ENCODE results near the gene RAB11FIP4.
"Not testable (repeated sequence)": the region's sequence is repeated elsewhere in the genome, so short reads cannot be mapped to it uniquely, and the experiment has no call there.

RAB11FIP4 gene, protein sequence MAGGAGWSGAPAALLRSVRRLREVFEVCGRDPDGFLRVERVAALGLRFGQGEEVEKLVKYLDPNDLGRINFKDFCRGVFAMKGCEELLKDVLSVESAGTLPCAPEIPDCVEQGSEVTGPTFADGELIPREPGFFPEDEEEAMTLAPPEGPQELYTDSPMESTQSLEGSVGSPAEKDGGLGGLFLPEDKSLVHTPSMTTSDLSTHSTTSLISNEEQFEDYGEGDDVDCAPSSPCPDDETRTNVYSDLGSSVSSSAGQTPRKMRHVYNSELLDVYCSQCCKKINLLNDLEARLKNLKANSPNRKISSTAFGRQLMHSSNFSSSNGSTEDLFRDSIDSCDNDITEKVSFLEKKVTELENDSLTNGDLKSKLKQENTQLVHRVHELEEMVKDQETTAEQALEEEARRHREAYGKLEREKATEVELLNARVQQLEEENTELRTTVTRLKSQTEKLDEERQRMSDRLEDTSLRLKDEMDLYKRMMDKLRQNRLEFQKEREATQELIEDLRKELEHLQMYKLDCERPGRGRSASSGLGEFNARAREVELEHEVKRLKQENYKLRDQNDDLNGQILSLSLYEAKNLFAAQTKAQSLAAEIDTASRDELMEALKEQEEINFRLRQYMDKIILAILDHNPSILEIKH

DNA sequence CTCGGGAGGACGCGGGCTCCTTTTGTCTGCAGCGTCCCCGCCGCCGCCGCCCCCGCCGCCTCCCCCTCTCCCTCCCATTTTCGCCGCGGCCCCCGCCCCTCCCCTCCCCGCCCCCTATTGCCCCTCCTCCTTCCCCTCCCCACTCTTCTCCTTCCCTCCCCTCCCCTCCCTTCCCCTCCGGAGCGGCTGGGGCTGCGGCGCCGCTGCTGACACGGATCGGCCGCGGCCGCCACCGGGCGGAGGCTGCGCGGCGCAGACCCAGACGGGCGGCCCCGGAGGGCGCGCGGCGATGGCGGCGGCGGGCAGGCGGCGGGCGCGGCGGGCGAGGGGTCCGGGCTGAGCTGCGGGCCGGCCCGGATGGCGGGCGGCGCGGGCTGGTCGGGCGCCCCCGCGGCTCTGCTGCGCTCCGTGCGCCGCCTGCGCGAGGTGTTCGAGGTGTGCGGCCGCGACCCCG, at the start of gene RAB11FIP4:
Gene RAB11FIP4, plus strand, starts transcription at position 180 of the 454 bp plus-strand sequence. Its CDS starts 178 bp downstream, at position 358.
- Histone ChIP-seq H3K27me3 (ENCODE audit: control insufficient read depth, insufficient read depth, low read length) (peaks cover 34% of the 10 kb centered on the region), H3K9me3 (ENCODE audit: control insufficient read depth, insufficient read depth, low read length) (no peaks in the 10 kb centered on the region), H3K27ac (ENCODE audit: low read depth, low read length) (no peak within 1 kb of the TSS), H3K36me3 (ENCODE audit: control insufficient read depth, insufficient read depth, low read length) (no peaks in the 10 kb centered on the region), H3K4me3 (ENCODE audit: low read depth, low read length) (peak within 1 kb of the TSS; percentile 61), H3K4me1 (ENCODE audit: control insufficient read depth, insufficient read depth, low read length) (peaks cover 7% of the 10 kb centered on the region), H3K9ac (ENCODE audit: low read depth, low read length) (no peak within 1 kb of the TSS)

DNA sequence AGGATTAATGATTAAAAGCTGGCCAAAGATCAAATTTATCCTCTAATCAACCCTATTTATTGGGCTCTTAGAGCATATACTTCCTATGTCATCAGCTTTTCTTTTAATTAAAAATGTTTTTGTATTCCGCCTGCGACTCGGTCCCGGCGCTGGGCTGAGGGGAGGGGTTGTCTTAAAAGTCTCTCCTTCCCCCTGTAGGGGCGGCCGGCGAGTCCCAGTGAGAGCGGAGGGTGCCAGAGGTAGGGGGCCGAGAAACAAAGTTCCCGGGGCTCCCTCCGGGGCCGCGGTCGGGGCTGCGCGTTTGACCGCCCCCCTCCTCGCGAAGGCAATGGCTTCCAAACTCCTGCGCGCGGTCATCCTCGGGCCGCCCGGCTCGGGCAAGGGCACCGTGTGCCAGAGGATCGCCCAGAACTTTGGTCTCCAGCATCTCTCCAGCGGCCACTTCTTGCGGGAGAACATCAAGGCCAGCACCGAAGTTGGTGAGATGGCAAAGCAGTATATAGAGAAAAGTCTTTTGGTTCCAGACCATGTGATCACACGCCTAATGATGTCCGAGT, 46.2 kb upstream of the RAB11FIP4 start:
- H3K9ac ChIP-seq (ENCODE audit: low read depth, low read length); H3K27ac ChIP-seq (ENCODE audit: low read depth, low read length); H3K4me1 ChIP-seq (ENCODE audit: control insufficient read depth, insufficient read depth, low read length); H3K4me3 ChIP-seq (ENCODE audit: low read depth, low read length); H3K27me3 ChIP-seq (ENCODE audit: control insufficient read depth, insufficient read depth, low read length); H3K9me3 ChIP-seq (ENCODE audit: control insufficient read depth, insufficient read depth, low read length): not testable (repeated sequence)
- peaks cover 29% of the 10 kb centered on the region; the same call in 1 of the 2 replicates for H3K36me3 ChIP-seq (ENCODE audit: control insufficient read depth, insufficient read depth, low read length)

DNA sequence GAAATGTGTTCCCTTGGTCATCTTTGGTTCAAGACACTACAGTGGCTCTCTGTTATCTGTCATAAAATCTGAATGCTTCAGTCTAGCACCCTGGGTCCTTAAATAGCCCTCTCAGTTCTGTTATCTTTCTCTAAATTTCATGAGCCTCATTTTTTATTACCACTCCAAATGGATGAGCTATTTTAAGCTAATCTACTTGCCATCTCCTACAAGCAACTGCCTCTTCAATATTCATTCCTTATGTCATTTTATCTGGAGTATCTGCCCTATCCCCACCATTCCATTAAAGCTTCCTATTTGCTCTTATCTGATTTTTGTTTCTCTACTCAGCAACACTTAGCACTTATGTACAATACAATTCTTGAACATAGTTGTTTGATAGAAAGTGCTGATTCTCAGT, 42.0 kb upstream of the RAB11FIP4 start:
- Histone ChIP-seq H3K36me3 (ENCODE audit: control insufficient read depth, insufficient read depth, low read length) (peaks cover 35% of the 10 kb centered on the region), H3K9me3 (ENCODE audit: control insufficient read depth, insufficient read depth, low read length) (no peaks in the 10 kb centered on the region), H3K27ac (ENCODE audit: low read depth, low read length) (no peak overlapping the region), H3K27me3 (ENCODE audit: control insufficient read depth, insufficient read depth, low read length) (no peaks in the 10 kb centered on the region), H3K4me3 (ENCODE audit: low read depth, low read length) (no peak overlapping the region), H3K9ac (ENCODE audit: low read depth, low read length) (no peak overlapping the region), H3K4me1 (ENCODE audit: control insufficient read depth, insufficient read depth, low read length) (no peaks in the 10 kb centered on the region)

DNA sequence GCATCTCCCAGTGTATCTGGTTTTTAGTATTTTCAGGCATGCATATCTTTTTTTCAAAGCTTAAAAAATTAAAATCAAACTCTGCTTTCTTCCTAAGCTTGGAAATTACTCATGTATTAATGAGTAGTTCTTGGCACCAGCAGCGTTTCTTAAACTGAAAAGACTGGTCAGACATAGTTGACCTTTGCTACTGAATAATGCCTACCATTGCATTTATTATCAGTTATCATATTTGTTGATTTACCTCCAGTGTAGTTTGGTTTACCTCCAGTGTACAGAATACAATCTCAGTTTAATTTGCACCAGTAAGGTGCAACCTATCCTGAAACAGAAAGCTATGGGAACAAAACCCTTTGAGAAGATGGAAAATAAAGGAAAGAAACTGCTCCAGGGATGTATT, 35.5 kb upstream of the RAB11FIP4 start:
- Histone ChIP-seq H3K9ac (ENCODE audit: low read depth, low read length) (no peak overlapping the region), H3K9me3 (ENCODE audit: control insufficient read depth, insufficient read depth, low read length) (no peaks in the 10 kb centered on the region), H3K36me3 (ENCODE audit: control insufficient read depth, insufficient read depth, low read length) (peaks cover 44% of the 10 kb centered on the region), H3K4me3 (ENCODE audit: low read depth, low read length) (no peak overlapping the region), H3K27ac (ENCODE audit: low read depth, low read length) (no peak overlapping the region), H3K27me3 (ENCODE audit: control insufficient read depth, insufficient read depth, low read length) (no peaks in the 10 kb centered on the region), H3K4me1 (ENCODE audit: control insufficient read depth, insufficient read depth, low read length) (no peaks in the 10 kb centered on the region)

DNA sequence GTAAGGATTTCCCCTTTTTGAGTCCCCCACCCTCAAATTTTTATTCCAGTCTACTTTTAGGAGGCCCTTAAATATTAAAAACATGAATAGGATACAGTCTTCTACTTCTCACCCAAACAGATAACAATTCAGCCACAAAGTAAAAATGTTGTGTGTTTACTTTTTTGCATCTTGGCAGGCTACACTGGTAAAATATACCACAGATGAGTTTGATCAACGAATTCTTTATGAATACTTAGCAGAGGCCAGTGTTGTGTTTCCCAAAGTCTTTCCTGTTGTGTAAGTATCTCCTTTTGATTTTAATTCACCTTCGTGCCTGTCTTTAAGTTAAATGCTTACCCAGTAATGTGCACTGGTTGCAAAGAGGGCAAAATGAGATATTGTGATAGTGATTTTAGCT, 34.4 kb upstream of the RAB11FIP4 start:
- Histone ChIP-seq H3K27ac (ENCODE audit: low read depth, low read length) (no peak overlapping the region), H3K36me3 (ENCODE audit: control insufficient read depth, insufficient read depth, low read length) (peaks cover 41% of the 10 kb centered on the region), H3K4me3 (ENCODE audit: low read depth, low read length) (no peak overlapping the region), H3K27me3 (ENCODE audit: control insufficient read depth, insufficient read depth, low read length) (no peaks in the 10 kb centered on the region), H3K9me3 (ENCODE audit: control insufficient read depth, insufficient read depth, low read length) (no peaks in the 10 kb centered on the region), H3K9ac (ENCODE audit: low read depth, low read length) (no peak overlapping the region), H3K4me1 (ENCODE audit: control insufficient read depth, insufficient read depth, low read length) (no peaks in the 10 kb centered on the region)

DNA sequence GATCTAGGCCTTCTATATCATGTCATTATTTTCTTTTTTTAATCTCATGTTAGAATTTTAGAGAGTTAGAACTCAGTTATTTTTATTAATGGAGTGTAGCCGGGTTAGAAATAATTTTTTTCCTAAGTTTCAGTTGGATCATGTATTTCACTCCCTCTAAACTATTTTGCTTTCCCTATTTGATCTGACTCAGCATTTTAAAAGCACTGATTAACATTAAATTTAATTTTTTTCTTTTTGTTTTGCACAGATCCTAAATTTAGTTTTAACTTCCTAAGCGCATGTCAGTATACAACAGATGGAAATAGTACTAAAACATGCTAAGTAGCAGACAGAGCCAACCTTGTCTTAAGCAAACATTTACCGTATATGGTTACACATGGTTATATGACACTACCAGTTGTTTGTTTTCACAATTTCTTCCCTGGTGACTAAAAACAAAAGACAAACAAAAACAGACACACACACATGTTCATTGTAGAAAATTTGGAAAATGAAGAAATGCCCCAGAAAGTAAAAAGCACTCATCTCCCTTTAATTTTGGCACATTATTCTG, 33.6 kb upstream of the RAB11FIP4 start:
- Histone ChIP-seq H3K9me3 (ENCODE audit: control insufficient read depth, insufficient read depth, low read length) (no peaks in the 10 kb centered on the region), H3K4me1 (ENCODE audit: control insufficient read depth, insufficient read depth, low read length) (no peaks in the 10 kb centered on the region), H3K27me3 (ENCODE audit: control insufficient read depth, insufficient read depth, low read length) (no peaks in the 10 kb centered on the region), H3K27ac (ENCODE audit: low read depth, low read length) (no peak overlapping the region), H3K4me3 (ENCODE audit: low read depth, low read length) (no peak overlapping the region), H3K9ac (ENCODE audit: low read depth, low read length) (no peak overlapping the region), H3K36me3 (ENCODE audit: control insufficient read depth, insufficient read depth, low read length) (peaks cover 39% of the 10 kb centered on the region)

DNA sequence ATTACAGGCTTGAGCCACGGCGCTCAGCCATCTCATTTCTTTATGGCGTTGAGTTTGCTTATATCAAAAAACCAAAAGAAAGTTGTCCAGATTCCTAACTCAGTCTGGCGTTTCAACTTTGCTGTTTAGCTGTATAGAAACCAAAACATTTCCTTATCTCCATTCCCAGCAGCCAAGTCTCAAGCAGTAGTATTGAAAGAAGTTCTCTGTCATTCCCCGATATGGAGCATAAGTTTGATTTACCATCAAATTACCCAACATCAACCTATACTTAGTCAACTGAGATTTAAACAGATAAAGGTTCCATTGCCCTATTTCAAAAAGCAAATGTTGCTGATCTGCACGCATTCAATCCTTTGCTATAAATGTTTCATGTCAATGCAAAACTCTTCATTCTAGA, 27.5 kb upstream of the RAB11FIP4 start:
- Histone ChIP-seq H3K36me3 (ENCODE audit: control insufficient read depth, insufficient read depth, low read length) (peaks cover 19% of the 10 kb centered on the region), H3K9me3 (ENCODE audit: control insufficient read depth, insufficient read depth, low read length) (no peaks in the 10 kb centered on the region)

DNA sequence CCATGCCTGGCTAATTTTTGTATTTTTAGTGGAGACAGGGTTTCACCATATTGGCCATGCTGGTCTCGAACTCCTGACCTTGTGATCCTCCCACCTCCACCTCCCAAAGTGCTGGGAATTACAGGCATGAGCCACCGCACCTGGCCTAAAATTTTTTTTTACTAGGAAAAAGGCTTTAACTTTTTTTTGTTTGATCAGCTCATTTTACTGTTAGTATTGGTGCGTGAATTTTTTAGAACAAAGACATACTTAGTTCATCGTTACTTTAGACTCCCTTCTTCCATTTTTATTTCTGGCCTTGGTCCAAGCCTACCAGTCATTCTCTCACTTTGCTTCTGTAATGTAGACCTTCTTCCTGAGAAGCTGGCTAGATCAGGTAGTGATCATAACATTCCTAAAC, 25.4 kb upstream of the RAB11FIP4 start:
- no peak overlapping the region for H3K4me3 ChIP-seq (ENCODE audit: low read depth, low read length)
- H3K36me3 ChIP-seq (ENCODE audit: control insufficient read depth, insufficient read depth, low read length), result peaks cover 9% of the 10 kb centered on the region; the same call in 1 of the 2 replicates
- H3K4me1 ChIP-seq (ENCODE audit: control insufficient read depth, insufficient read depth, low read length), result peaks cover 7% of the 10 kb centered on the region
- no peak overlapping the region for H3K27ac ChIP-seq (ENCODE audit: low read depth, low read length)
- no peaks in the 10 kb centered on the region for H3K27me3 ChIP-seq (ENCODE audit: control insufficient read depth, insufficient read depth, low read length)
- H3K9ac ChIP-seq (ENCODE audit: low read depth, low read length), result no peak overlapping the region
- no peaks in the 10 kb centered on the region for H3K9me3 ChIP-seq (ENCODE audit: control insufficient read depth, insufficient read depth, low read length)

More for the DNA sequence above, 27.5 kb upstream of the RAB11FIP4 start:
- H3K27me3 ChIP-seq (ENCODE audit: control insufficient read depth, insufficient read depth, low read length), result no peaks in the 10 kb centered on the region
- no peak overlapping the region for H3K9ac ChIP-seq (ENCODE audit: low read depth, low read length)
- H3K4me3 ChIP-seq (ENCODE audit: low read depth, low read length), result no peak overlapping the region
- no peak overlapping the region for H3K27ac ChIP-seq (ENCODE audit: low read depth, low read length)
- H3K4me1 ChIP-seq (ENCODE audit: control insufficient read depth, insufficient read depth, low read length), result peaks cover 4% of the 10 kb centered on the region; the same call in 1 of the 2 replicates

DNA sequence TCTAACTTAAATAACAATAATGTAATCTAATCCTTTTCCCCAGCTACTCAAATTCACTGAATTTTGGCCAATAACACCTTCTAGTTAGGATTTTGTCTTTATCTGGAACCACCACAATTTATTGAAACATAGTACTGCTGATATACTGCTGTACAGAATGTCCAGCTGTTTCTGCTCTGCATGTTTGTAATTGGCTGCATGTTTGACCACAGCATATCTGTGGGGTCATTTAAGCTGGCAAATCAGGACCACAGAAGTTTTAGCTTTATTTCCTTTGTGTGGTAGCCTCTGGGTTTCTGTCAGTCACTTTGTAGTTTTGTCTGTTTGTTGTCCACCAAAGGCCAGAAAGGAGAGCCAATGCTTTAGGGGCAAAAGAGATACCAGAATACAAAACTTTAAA, 22.2 kb upstream of the RAB11FIP4 start:
- peaks cover 14% of the 10 kb centered on the region for H3K4me1 ChIP-seq (ENCODE audit: control insufficient read depth, insufficient read depth, low read length)
- H3K9me3 ChIP-seq (ENCODE audit: control insufficient read depth, insufficient read depth, low read length), result no peaks in the 10 kb centered on the region
- 0 out of 2 replicates have a peak, but pooled peaks cover 3% of the 10 kb centered on the region for H3K36me3 ChIP-seq (ENCODE audit: control insufficient read depth, insufficient read depth, low read length)
- no peaks in the 10 kb centered on the region for H3K27me3 ChIP-seq (ENCODE audit: control insufficient read depth, insufficient read depth, low read length)
- no peak overlapping the region for H3K27ac ChIP-seq (ENCODE audit: low read depth, low read length)
- no peak overlapping the region for H3K9ac ChIP-seq (ENCODE audit: low read depth, low read length)
- no peak overlapping the region for H3K4me3 ChIP-seq (ENCODE audit: low read depth, low read length)

DNA sequence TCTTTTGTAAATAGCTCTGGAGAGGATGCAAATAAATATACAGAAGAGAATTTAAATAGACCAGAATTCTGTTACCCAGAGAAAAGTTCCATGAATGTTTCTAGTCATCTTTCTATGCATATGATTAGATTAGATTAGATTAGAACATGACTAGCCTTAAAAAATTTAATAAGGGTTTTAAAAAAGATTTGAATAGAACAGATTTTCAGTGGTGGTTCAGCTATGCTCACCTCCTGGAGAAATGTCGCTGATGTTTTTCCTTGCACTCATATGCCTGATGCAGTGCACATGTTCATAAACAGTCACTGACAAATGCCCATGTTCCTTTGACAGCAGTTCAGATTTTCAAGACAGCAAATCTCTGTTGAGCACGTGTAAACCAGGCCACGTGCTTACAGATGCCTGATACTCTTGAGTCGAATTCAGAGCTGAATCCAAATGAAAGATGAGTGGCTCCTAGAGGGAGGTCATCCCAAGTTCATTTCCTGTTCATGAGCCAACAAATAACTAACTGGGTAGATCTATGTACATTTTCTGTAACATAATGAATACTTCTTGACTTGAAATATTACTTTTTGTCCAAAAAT, 19.9 kb upstream of the RAB11FIP4 start:
- no peaks in the 10 kb centered on the region for H3K9me3 ChIP-seq (ENCODE audit: control insufficient read depth, insufficient read depth, low read length)
- H3K27me3 ChIP-seq (ENCODE audit: control insufficient read depth, insufficient read depth, low read length), result no peaks in the 10 kb centered on the region
- H3K4me1 ChIP-seq (ENCODE audit: control insufficient read depth, insufficient read depth, low read length), result peaks cover 28% of the 10 kb centered on the region
- no peak overlapping the region for H3K4me3 ChIP-seq (ENCODE audit: low read depth, low read length)
- peaks cover 7% of the 10 kb centered on the region; the same call in 1 of the 2 replicates for H3K36me3 ChIP-seq (ENCODE audit: control insufficient read depth, insufficient read depth, low read length)
- no peak overlapping the region for H3K9ac ChIP-seq (ENCODE audit: low read depth, low read length)
- no peak overlapping the region for H3K27ac ChIP-seq (ENCODE audit: low read depth, low read length)

All from HUES48 (cell line).